A549 (cell line): ENCODE data around the gene GFER.

Experiments
- CBX2 ChIP-seq: fragments of 200-600 bp; sonication (generic); IDR thresholded peaks from 2 replicates; pipeline ENCODE4 v1.6.1; 2016; ENCODE audit warnings: low read depth, mild to moderate bottlenecking, borderline replicate concordance
- CBX8 ChIP-seq: fragments of 200-600 bp; sonication (generic); IDR thresholded peaks from 2 replicates; pipeline ENCODE4 v1.6.1; 2016
- CEBPB ChIP-seq, 2 experiments: fragments of >200 bp in 1 of 2; sonication (Bioruptor Twin) in 1 of 2; formaldehyde crosslinking in 1 of 2; IDR thresholded peaks; 2 replicates each; pipeline ENCODE4 v1.6.1; 2012 to 2016
- HDAC2 ChIP-seq: fragments of 200-600 bp; sonication (generic); IDR thresholded peaks from 2 replicates; pipeline ENCODE4 v1.6.1; 2016
- JUNB ChIP-seq: fragments of >200 bp; sonication (Bioruptor Twin); formaldehyde crosslinking; IDR thresholded peaks from 2 replicates; pipeline ENCODE4 v1.6.1; 2016
- PHF8 ChIP-seq: fragments of 200-600 bp; sonication (generic); IDR thresholded peaks from 2 replicates; pipeline ENCODE4 v1.6.1; 2016; ENCODE audit warnings: low read depth, mild to moderate bottlenecking, antibody characterized with exemption, moderate library complexity, borderline replicate concordance
- RFX5 ChIP-seq: fragments of 450-650 bp; IDR thresholded peaks from 2 replicates; pipeline ENCODE4 v1.7.1; 2014; ENCODE audit warnings: antibody characterized with exemption, mild to moderate bottlenecking, moderate library complexity
- SMC3 ChIP-seq: fragments of >200 bp; sonication (Bioruptor Twin); formaldehyde crosslinking; IDR thresholded peaks from 3 replicates; pipeline ENCODE4 v1.6.1; 2018; ENCODE audit warnings: inconsistent platforms
- TF ChIP-seq, protein P1 (sequence below): fragments of >200 bp; sonication (Bioruptor Twin); formaldehyde crosslinking; IDR thresholded peaks from 3 replicates; pipeline ENCODE4 v1.5.1; 2016
- TF ChIP-seq, protein P2 (sequence below): fragments of 200-600 bp; sonication (generic); IDR thresholded peaks from 2 replicates; pipeline ENCODE4 v1.6.1; 2016; ENCODE audit warnings: antibody characterized with exemption, mild to moderate bottlenecking, moderate library complexity
- TF ChIP-seq, protein P3 (sequence below): IDR thresholded peaks from 2 replicates; pipeline ENCODE4 v1.6.1; 2012

DNA sequence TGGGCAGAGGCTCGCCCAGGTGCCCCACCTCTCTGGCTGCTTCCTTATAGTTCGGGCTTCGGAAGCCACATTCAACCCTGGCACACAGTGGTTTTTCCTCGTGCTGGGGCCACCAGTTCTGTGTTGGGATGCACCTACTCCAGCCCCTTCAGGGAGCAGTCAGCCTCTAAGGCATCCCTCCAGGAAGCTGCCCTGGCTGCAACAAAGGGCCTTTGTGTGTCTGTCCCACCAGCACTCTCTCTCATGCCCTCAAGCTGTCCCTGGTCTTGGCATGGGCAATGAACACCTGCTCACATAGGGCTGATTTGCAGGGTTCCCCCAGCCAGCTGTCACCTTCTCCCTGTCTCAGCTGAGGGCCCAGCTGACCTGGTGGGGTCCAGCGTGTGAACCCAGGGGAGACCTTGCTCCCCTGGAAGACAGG lies 2.0 kb upstream of the GFER start:
- TF ChIP-seq PHF8: no peak
- TF ChIP-seq, protein P1, sequence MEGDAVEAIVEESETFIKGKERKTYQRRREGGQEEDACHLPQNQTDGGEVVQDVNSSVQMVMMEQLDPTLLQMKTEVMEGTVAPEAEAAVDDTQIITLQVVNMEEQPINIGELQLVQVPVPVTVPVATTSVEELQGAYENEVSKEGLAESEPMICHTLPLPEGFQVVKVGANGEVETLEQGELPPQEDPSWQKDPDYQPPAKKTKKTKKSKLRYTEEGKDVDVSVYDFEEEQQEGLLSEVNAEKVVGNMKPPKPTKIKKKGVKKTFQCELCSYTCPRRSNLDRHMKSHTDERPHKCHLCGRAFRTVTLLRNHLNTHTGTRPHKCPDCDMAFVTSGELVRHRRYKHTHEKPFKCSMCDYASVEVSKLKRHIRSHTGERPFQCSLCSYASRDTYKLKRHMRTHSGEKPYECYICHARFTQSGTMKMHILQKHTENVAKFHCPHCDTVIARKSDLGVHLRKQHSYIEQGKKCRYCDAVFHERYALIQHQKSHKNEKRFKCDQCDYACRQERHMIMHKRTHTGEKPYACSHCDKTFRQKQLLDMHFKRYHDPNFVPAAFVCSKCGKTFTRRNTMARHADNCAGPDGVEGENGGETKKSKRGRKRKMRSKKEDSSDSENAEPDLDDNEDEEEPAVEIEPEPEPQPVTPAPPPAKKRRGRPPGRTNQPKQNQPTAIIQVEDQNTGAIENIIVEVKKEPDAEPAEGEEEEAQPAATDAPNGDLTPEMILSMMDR: no peak
- TF ChIP-seq CBX8: no peak
- no peak for TF ChIP-seq CEBPB (IDR thresholded peaks at IDR 0.05)
- TF ChIP-seq SMC3: no peak
- no peak for TF ChIP-seq JUNB
- TF ChIP-seq HDAC2: no peak
- no peak for TF ChIP-seq CBX2
- TF ChIP-seq, protein P2, sequence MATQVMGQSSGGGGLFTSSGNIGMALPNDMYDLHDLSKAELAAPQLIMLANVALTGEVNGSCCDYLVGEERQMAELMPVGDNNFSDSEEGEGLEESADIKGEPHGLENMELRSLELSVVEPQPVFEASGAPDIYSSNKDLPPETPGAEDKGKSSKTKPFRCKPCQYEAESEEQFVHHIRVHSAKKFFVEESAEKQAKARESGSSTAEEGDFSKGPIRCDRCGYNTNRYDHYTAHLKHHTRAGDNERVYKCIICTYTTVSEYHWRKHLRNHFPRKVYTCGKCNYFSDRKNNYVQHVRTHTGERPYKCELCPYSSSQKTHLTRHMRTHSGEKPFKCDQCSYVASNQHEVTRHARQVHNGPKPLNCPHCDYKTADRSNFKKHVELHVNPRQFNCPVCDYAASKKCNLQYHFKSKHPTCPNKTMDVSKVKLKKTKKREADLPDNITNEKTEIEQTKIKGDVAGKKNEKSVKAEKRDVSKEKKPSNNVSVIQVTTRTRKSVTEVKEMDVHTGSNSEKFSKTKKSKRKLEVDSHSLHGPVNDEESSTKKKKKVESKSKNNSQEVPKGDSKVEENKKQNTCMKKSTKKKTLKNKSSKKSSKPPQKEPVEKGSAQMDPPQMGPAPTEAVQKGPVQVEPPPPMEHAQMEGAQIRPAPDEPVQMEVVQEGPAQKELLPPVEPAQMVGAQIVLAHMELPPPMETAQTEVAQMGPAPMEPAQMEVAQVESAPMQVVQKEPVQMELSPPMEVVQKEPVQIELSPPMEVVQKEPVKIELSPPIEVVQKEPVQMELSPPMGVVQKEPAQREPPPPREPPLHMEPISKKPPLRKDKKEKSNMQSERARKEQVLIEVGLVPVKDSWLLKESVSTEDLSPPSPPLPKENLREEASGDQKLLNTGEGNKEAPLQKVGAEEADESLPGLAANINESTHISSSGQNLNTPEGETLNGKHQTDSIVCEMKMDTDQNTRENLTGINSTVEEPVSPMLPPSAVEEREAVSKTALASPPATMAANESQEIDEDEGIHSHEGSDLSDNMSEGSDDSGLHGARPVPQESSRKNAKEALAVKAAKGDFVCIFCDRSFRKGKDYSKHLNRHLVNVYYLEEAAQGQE: no peak
- TF ChIP-seq, protein P3, sequence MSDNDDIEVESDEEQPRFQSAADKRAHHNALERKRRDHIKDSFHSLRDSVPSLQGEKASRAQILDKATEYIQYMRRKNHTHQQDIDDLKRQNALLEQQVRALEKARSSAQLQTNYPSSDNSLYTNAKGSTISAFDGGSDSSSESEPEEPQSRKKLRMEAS: no peak
- TF ChIP-seq RFX5: no peak
